GM18909 (cell line): ENCODE data around the gene DCAF4.
"Not testable (repeated sequence)": the region's sequence is repeated elsewhere in the genome, so short reads cannot be mapped to it uniquely, and the experiment has no call there.

Experiments used
- ATAC-seq: cut with Tn5 transposase; IDR thresholded peaks from one replicate; pipeline ENCODE4 v1.9.1; 2021; ENCODE audit warnings: mild to moderate bottlenecking; ENCODE audit not compliant: unreplicated experiment, poor library complexity

DCAF4 gene

DNA sequence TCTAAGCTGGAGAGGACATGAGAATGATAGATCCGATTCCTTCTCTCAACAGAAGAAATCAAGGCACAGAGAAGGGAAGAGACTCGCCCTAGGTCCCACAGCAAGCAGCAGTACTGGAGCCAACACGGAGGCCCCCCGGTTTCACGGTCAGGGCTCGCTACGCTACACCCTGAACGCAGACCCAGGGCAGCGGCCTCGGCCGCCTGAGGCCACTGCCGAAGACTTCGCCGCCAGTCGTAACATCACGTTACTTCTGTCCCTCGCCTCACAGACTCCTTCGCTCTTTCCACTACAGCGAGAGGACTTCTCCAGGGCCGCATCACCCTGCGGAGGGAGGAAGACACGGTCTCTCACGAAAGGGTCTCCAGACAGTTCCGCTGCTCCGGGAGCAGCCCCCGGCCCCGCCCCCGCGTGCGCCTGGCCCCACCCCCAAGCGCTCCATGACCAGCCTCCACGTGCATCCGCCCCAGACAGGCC lies 411 bp upstream of the DCAF4 start:
- peak; percentile 19 for ATAC-seq

GRCh38 chr14:72928872-72929271 lies 2.6 kb downstream of the DCAF4 start:
- no peak for ATAC-seq

DNA sequence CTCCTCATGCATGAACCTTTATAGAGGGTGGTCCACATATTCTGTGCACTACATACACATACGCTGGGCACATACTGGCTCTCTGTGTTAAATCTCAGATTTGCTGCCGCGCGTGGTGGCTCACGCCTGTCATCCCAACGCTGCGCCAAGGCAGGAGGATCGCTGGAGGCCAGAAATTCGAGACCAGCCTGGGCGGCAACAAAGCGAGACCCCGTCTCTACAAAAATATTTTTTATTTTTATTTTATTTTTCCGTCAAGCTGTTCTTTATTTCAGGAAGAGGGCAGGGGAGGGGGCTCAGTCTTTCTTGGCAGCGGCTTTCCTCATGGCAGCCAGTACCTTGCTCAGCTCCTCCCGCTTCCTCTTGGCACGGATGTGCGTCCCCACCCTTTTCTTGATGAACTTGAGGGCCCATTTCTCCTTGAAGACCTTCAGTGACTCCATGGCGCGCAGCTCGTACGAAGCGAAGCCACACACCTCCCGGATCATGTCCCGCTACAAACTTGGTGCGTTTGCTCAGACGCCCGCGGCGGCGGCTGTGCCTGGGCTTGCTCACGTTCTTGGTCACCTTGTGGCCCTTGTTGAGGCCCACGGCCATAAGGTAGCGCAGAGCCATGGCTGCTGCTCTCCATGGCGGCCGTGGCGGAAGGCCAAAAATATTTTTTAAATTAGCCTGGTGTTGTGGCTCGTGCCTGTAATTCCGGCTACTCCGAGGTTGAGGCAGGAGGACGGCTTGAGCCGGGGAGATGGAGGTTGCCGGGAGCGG lies 3.2 kb downstream of the DCAF4 start:
- ATAC-seq = no peak

DNA sequence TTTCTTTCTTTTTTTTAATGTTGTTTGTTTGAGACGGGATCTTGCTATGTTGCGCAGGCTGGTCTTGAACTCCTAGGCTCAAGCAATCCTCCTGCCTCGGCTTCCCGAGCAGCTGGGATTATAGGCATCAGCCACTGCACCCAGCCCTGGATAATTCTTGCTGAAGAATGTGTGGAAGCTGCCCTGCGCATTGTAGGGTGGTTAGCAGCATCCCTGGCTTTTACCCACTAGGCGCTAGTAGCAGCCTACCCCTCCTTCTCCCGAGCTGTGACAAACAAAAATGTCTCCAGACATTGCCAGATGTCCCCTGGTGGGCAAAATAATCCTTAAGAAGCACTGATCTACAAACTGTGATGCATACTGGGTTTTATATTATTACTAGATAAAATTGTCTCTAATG lies 6.6 kb downstream of the DCAF4 start:
- no peak for ATAC-seq

GRCh38 chr14:72939630-72940029 lies 13.4 kb downstream of the DCAF4 start:
- ATAC-seq = no peak

- no peak for ATAC-seq
Measured at GRCh38 chr14:72941286-72941985, 15.2 kb downstream of the DCAF4 start.

DNA sequence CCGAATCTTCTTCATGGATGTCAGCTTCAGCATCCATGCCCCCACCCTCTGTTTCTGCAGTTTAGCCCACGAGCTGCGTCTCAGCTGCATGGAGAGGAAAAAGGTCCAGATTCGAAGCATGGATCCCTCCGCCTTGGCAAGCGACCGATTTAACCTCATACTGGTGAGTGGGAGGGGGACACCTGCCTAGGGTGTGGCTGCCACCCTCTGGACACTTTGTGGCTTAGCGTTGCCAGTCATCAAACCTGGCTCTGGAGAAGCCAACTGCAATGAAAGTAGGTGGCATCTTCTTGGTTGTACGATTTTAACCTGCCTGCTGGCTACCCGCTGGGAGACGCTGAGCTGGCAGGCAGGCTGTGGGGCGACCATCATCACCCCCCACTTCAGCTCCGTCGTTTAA lies 16.7 kb downstream of the DCAF4 start:
- no peak for ATAC-seq

- ATAC-seq = no peak
Measured at GRCh38 chr14:72943876-72944430, 17.7 kb downstream of the DCAF4 start.

DNA sequence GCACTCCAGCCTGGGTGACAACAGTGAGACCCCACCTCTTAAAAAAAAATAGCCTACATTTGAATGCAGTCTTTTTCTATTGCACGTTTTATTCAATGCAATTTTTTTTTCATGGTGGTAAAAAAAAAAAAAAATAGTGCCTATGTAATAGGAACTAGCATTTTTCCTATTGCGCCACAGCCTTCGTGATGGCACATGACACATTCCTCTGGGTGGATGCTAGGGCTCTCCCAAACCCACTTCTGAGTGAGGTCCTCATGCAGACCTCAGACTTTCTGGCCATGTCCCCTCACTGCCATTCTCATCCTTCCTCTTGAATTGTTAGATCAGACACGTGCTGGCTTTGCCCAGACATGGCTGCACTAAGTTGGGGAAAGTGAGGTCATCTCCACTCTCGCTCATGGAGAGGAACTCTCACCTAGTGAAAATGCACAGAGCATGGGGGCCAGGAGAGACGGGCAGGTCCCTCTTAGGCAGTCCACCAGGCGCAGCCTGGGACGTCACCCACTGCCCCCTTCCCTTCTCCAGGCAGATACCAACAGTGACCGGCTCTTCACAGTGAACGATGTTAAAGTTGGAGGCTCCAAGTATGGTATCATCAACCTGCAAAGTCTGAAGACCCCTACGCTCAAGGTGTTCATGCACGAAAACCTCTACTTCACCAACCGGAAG lies 19.2 kb downstream of the DCAF4 start:
- no peak for ATAC-seq

DNA sequence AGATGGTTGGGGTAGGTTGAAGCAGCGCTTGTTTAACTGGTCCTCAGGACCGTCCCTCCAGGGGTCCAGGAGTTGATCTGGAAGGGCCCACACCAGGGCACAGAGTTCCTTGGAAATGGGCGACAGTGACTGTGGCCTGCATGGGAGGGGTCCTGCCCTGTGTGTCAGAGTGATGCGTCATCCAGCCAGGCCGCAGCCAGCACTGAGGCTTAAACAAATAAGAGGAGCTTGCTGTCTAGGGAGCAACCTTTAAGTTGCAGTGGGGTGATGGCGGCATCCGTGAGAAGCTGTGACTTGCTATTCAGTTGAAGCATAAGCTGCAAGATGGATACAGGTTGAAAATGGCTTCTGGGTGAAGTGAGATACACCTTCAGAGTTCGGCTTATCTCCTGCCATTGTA lies 20.2 kb downstream of the DCAF4 start:
- ATAC-seq = no peak

DNA sequence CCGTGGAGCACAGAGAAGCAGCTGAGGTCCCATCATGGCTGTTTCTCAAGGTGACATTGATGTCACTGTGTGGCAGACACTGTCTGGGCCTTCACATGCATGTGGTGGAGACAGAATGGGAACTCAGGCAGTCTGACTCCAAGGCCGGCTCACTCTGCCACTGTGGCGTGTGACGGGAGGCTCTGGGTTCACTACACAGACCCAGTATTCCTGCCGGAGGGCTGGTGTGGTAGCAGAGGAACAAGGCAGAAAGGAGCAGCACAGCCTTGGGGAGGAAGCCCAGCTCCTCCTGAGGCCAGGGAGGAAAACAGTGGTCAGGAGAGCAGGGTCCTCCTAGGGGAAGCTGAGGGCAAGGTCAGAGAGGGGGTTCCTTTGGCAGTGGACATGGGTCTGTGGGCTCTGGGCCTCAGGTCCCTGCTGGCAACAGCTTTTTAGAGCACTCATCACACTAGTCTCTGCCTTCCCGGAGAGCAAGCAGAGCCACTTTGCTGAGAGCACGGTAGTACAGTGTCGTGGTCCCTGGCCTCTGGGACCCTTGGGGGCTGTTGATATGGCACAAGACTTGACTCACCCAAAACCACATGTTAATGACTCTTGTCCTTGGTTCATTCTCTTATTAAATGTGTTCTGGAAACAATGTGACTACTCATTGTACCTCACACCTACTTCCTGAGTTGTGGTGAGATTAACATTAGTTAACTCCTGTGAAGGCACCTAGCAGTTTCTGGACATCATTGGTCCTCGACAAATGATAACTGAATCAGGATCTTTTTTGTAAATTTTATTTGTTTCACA lies 21.3 kb downstream of the DCAF4 start:
- no peak for ATAC-seq

GRCh38 chr14:72948481-72949138 lies 22.3 kb downstream of the DCAF4 start:
- no peak for ATAC-seq

GRCh38 chr14:72952171-72952570 lies 25.9 kb downstream of the DCAF4 start:
- no peak for ATAC-seq

- ATAC-seq = not testable (repeated sequence)
Measured at GRCh38 chr14:72956741-72957140, 30.5 kb downstream of the DCAF4 start.

DNA sequence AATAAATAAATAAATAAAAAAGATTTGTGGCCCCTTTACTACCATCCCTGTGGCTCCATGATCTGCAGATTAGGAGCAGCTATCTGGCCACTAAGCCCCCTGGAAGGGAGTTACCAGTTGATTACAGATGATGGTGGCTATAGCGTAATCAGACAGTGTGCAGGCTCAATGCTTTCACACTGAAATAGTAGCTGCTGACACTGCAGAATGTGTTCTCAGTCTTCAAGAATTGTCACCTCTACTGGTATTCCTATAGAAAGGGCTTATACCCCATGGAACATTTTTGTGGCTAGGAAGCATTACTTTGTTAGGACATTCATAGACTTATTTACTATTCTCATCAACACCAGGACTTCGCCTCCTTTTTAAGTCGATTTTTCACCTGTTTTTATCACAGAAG lies 30.9 kb downstream of the DCAF4 start:
- no peak for ATAC-seq

DNA sequence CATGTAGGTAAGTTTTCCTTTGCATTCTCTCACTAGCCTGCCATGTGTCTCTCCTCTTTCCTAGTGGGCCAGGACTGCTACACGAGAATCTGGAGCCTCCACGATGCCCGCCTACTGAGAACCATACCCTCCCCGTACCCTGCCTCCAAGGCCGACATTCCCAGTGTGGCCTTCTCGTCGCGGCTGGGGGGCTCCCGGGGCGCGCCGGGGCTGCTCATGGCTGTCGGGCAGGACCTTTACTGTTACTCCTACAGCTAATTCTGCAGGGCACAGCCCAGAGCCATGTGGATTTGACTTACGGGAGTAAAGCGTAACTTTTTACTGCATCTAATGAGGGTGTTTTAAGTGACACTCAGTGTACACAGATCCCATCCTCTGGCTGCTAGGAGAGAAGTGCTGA lies 32.3 kb downstream of the DCAF4 start:
- ATAC-seq = no peak

- not testable (repeated sequence) for ATAC-seq
Measured at GRCh38 chr14:72961016-72961415, 34.8 kb downstream of the DCAF4 start.

- ATAC-seq = no peak
Measured at GRCh38 chr14:72961579-72962335, 35.5 kb downstream of the DCAF4 start.

DNA sequence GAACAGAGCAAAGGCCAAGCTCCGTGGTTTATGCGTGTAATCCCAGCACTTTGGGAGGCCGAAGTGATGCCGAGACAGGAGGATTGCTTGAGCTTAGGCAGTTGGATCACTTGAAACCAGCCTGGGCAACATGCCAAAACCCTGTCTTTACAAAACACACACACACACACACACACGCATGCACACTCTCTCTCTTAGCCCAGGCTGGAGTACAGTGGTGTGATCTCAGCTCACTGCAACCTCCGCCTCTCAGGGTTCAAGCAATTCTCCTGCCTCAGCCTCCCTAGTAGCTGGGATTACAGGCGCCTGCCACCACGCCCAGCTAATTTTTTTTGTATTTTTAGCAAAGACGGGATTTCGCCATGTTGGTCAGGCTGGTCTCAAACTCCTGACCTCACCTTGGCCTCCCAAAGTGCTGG lies 36.1 kb downstream of the DCAF4 start:
- ATAC-seq = not testable (repeated sequence)
